Nephron progenitor cell (in vitro differentiated cells): Measurements from ENCODE around the gene SCYL2.
"Not testable (repeated sequence)": the region's sequence is repeated elsewhere in the genome, so short reads cannot be mapped to it uniquely, and the experiment has no call there.

Source experiments
- DNase-seq: peaks from one replicate; pipeline ENCODE4 v3.0.0; 2021
- H3K27ac Mint-ChIP-seq: 2 replicates; pipeline ENCODE4 v1.8.0; 2021; ENCODE audit warnings: mild to moderate bottlenecking, moderate library complexity, mixed read lengths
- H3K27me3 Mint-ChIP-seq: 2 replicates; pipeline ENCODE4 v1.8.0; 2021; ENCODE audit warnings: mild to moderate bottlenecking, low read depth, mixed read lengths; ENCODE audit not compliant: poor library complexity
- H3K36me3 Mint-ChIP-seq: 2 replicates; pipeline ENCODE4 v1.8.0; 2021; ENCODE audit warnings: low read depth, mixed read lengths
- H3K4me1 Mint-ChIP-seq: 2 replicates; pipeline ENCODE4 v1.8.0; 2021; ENCODE audit warnings: mixed read lengths
- H3K4me3 Mint-ChIP-seq: 2 replicates; pipeline ENCODE4 v1.8.0; 2021; ENCODE audit warnings: mild to moderate bottlenecking, moderate library complexity, mixed read lengths
- H3K9me3 Mint-ChIP-seq: 2 replicates; pipeline ENCODE4 v1.8.0; 2021; ENCODE audit warnings: mild to moderate bottlenecking, moderate library complexity, mixed read lengths
- TF ChIP-seq, protein P1 (sequence below): fragments of 200-600 bp; sonication (generic); IDR thresholded peaks from 2 replicates; pipeline ENCODE4 v1.5.0; 2021; ENCODE audit warnings: antibody characterized with exemption

Gene SCYL2

GRCh38 chr12:100253437-100253836 is 13.5 kb upstream of the SCYL2 start:
- peaks cover 4% of the 10 kb centered on the region for H3K27me3 Mint-ChIP-seq
- H3K4me3 Mint-ChIP-seq = no peak overlapping the region
- no peaks in the 10 kb centered on the region for H3K9me3 Mint-ChIP-seq
- TF ChIP-seq, protein P1, sequence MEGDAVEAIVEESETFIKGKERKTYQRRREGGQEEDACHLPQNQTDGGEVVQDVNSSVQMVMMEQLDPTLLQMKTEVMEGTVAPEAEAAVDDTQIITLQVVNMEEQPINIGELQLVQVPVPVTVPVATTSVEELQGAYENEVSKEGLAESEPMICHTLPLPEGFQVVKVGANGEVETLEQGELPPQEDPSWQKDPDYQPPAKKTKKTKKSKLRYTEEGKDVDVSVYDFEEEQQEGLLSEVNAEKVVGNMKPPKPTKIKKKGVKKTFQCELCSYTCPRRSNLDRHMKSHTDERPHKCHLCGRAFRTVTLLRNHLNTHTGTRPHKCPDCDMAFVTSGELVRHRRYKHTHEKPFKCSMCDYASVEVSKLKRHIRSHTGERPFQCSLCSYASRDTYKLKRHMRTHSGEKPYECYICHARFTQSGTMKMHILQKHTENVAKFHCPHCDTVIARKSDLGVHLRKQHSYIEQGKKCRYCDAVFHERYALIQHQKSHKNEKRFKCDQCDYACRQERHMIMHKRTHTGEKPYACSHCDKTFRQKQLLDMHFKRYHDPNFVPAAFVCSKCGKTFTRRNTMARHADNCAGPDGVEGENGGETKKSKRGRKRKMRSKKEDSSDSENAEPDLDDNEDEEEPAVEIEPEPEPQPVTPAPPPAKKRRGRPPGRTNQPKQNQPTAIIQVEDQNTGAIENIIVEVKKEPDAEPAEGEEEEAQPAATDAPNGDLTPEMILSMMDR = no peak
- no peaks in the 10 kb centered on the region for H3K4me1 Mint-ChIP-seq
- peaks cover 15% of the 10 kb centered on the region for H3K36me3 Mint-ChIP-seq
- H3K27ac Mint-ChIP-seq = no peak overlapping the region
- DNase-seq = no peak

- DNase-seq = no peak
- TF ChIP-seq, protein P1 = no peak
- Mint-ChIP-seq H3K4me1 (no peaks in the 10 kb centered on the region), H3K9me3 (no peaks in the 10 kb centered on the region), H3K4me3 (no peak overlapping the region), H3K36me3 (peaks cover 25% of the 10 kb centered on the region), H3K27ac (no peak overlapping the region), H3K27me3 (peaks cover 4% of the 10 kb centered on the region)
These were observed 12.1 kb upstream of the SCYL2 start for GRCh38 chr12:100254876-100255275.

DNA sequence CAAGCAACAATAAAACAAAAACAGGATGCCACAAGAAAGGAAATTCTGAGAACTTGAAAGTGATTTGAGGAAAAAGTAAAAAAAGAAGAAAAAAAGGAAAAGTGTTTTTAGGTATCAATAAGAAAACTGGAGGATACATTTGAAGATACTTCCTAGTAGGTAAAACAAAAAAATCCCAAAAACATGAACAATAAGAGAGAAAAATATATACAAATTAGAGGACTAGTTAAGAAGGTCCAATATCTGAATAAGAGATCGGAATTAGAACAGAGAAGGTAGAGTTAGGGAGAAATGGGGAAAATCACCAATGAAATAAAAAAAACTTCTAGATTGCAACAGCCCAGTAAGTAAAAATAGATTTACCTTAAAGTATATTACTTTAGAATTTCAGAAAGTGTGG is 8.8 kb upstream of the SCYL2 start:
- no peak for DNase-seq
- Mint-ChIP-seq H3K9me3 (no peaks in the 10 kb centered on the region), H3K27ac (no peak overlapping the region), H3K4me1 (no peaks in the 10 kb centered on the region), H3K36me3 (peaks cover 27% of the 10 kb centered on the region), H3K27me3 (peaks cover 4% of the 10 kb centered on the region), H3K4me3 (no peak overlapping the region)
- TF ChIP-seq, protein P1 = no peak

DNA sequence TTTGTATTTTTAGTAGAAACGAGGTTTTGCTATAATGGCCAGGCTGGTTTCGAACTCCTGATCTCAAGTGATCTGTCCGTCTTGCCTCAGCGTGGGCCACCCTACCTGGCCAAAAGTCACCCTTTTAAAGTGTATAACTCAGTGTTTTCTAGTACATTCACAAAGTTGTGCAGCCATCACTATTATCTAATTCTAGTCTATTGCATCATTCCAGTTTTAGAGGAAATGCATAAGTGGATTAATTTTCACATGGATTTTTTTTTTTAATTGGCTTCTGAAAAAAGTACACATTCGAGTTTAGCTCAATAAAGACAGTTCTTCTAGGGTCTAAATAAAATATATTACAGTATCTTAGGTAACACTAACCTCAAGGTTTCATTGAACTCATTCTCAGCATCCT is 3.8 kb upstream of the SCYL2 start:
- H3K9me3 Mint-ChIP-seq = no peaks in the 10 kb centered on the region
- DNase-seq = no peak
- peaks cover 2% of the 10 kb centered on the region for H3K27me3 Mint-ChIP-seq
- peaks cover 12% of the 10 kb centered on the region for H3K4me1 Mint-ChIP-seq
- no peak overlapping the region for H3K4me3 Mint-ChIP-seq
- TF ChIP-seq, protein P1 = no peak
- H3K27ac Mint-ChIP-seq = no peak overlapping the region
- peaks cover 19% of the 10 kb centered on the region for H3K36me3 Mint-ChIP-seq

DNA sequence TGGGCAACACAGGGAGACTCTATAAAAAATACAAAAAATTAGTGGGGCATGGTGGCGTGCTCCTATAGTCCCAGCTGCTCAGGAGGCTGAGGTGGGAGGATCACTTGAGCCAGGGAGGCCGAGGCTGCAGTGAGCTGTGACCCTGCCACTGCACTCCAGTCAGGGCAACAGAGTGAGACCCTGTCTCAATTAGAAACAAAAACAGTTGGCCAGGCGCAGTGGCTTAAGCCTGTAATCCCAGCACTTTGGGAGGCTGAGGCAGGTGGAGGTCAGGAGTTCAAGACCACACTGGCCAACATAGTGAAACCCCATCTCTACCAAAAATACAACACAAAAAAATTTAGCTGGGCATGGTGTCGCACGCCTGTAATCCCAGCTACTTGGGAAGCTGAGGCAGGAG is 1.9 kb upstream of the SCYL2 start:
- DNase-seq, H3K9me3 Mint-ChIP-seq, H3K27ac Mint-ChIP-seq, H3K27me3 Mint-ChIP-seq, H3K36me3 Mint-ChIP-seq: not testable (repeated sequence)
- peaks cover 28% of the 10 kb centered on the region for H3K4me1 Mint-ChIP-seq
- H3K4me3 Mint-ChIP-seq = peak overlapping the region; percentile 11

GRCh38 chr12:100265732-100266584 is 1.0 kb upstream of the SCYL2 start:
- H3K27ac Mint-ChIP-seq = no peak overlapping the region
- H3K4me3 Mint-ChIP-seq = peak overlapping the region; percentile 99
- H3K27me3 Mint-ChIP-seq = peaks cover 2% of the 10 kb centered on the region
- peaks cover 9% of the 10 kb centered on the region for H3K36me3 Mint-ChIP-seq
- H3K4me1 Mint-ChIP-seq = peaks cover 32% of the 10 kb centered on the region
- TF ChIP-seq, protein P1 = no peak
- DNase-seq = no peak
- H3K9me3 Mint-ChIP-seq = no peaks in the 10 kb centered on the region
